HS-27A (cell line): ENCODE measurements around the gene SYCP2L.

Experiments used
- DNase-seq: peaks from one replicate; pipeline ENCODE4 v3.0.0-alpha.2; 2012; ENCODE audit warnings: low read depth, missing footprints

The SYCP2L gene

DNA sequence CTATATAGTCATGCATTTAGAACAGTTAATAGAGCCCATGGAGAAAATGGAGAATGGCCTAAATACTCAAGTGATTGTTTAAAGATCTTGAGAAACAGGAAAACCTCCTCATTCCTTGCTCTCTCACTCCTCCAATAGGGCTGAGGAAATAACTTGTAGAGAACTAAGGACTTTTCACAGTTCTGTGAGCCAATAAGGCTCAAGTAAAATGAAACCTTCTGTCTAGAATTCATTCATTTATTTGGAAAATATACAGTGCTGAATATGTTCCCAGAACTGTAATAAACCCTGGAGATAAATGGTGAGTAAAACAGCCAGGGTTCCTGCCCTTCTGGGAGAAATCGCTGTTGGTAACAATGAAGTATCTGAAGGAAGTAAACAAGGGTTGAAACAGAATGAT lies 122.0 kb downstream of the SYCP2L start:
- DNase-seq, result no peak

DNA sequence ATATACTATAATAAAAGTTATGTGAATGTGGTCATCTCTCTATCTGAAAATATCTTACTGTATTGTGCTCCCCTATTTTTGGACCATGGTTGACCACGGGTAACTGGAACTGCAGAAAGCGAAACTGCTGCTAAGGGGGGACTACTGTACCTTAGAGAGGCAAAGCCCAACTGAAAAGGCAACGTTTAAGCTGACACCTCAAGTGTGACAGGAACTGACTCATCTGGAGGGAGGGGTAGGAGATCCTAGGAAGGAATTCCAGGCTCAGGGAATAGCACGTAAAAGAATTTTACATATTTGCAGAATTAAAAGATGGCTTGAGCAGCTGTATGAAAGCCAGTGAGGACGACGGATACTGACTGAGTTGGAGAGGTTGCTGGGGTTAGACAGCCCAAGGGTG lies 122.5 kb downstream of the SYCP2L start:
- peak; percentile 91 for DNase-seq

DNA sequence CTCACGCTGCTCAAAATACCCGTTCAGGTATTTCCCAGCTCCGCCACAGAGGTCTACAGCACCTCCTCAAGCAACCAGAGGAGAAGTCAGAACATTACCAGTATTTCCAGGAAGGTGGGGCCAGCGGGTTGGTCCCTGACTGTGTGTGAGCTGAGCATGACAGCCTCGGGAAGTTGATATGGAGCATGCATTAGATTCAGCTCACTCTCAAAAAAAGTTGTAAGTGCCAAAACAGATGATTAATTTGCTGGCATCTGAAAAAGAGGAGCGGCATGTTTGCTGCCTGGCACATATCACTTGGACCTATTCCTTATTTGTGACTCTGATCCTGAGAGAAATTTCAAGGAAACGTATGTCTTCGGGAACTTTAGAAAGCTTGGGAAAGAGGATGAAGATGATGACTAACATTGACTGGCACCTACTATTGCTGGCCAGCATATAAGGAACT lies 125.0 kb downstream of the SYCP2L start:
- DNase-seq, result peak; percentile 86

DNA sequence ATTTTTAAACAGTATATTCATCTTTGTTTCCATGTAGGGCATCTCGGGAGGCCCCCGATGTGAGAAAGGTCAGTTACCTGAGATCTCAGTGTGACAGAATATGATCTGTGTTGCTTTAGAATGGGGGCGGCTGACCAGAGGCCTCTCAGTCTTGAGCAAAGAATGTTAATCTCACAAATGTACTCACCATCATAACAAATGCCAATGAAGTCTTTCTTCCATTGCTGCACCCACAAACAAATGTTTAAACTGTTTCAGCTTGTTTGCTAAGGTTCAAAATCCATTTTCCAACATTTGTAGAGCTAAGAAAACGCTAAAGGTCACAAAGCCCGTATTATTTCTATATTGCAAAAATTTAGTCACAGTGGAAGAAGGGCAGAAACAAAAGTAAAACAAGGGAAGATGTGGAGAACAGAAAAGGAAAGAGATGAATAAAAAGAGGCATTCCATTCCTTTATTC lies 125.5 kb downstream of the SYCP2L start:
- no peak for DNase-seq

DNA sequence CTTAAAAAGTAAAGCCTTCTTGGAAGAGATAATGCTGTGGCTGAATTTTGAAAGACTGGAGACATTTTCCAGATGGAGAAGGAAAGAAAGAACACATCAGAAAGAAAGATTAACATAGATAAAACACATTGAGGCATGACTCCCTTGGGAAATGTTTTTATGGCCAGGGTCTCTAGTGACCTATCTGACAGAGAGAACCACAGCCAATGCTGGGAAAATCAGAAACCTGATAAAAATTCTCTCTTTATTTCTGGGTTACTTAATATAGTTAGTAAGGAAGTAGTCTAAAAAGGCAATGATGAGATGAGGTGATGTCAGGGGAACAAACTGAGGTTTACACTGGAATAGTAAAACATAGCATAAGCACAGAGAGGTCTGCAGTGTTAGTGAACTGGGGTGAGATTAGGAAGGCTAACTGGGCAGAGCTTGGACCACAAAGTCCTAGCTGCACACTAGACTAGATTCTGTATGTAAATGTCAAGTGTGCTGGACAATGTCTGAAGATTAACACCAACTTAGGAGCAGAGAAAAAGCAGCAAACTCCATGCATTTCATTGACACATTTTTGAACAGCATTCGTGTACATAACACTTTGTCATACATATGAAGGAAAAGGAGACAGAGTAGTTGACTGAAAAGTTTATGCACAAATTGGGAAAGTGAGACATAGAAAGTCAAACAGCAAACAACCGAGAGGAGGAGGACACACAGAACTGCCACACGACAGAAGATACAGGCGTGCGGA lies 126.3 kb downstream of the SYCP2L start:
- DNase-seq, result no peak

DNA sequence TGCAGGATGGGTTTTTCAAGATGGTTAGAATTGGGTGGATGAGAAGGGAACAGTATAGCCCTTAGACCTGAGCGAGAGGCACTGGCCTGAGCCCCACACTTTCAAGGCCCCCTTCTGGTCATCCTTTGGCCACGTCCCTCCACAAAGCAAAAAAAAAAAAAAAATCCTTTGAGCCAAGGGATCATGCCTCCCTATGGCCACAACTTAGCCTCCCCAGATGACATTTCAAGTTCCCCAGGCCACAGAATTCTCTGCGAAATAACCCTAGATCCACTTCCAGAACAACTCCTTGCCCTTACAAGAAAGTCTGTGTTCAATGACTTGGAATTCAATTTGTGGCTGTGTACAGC lies 126.8 kb downstream of the SYCP2L start:
- no peak for DNase-seq

DNA sequence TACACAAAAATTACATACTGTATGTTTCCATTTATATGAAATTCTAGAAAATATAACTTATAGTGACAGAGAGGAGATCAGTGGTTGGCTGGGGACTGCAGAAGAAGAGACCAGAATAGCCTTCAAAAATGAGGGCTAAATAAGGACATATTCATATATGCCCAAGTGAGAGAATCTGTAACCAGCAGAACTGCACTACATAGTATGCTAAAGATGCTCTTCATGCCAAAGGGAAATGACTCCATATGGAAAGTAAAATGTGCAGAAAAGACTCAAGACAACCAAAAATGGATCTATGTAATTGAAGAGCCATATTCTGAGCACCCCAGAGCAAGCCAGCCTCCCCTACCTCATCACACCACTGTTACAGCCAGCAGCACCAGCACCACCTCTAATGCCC lies 128.2 kb downstream of the SYCP2L start:
- DNase-seq, result no peak

DNA sequence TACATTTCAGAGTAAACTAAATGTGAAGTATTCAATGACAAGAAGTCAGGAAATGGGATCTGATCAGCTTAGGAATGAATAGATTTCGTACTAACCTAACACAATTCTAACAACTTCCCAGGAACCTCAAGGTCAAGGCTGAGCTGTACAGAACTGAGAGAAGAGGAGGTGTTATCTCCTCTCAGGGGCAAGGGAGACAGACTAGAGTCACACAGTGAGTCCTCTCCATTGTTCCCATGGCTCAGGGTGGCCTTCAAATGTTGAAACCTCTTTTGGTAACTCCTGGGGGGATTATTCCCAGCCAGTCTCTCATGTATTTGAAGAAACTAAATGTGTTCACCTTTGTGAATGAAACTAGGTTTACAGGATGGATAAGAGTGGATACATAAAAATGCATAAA lies 129.6 kb downstream of the SYCP2L start:
- no peak for DNase-seq

DNA sequence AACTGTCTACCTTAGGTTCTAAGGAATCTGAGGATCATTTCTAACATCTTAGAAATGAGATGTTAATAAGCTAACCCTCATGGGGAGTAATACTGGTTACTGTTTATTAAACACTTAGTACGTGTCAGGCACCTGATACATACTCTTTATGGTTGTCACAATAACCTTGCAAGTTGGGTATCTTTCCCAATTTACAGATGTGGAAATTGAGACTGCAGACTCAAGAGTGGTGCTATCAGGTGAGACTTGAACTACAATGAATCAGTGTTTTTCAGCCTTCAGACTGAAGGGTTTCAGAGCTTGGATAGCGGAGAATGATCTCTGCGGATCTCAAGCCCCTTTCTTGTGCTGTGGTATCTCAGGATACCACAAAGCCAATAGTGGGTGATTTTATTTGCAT lies 130.2 kb downstream of the SYCP2L start:
- DNase-seq, result no peak

DNA sequence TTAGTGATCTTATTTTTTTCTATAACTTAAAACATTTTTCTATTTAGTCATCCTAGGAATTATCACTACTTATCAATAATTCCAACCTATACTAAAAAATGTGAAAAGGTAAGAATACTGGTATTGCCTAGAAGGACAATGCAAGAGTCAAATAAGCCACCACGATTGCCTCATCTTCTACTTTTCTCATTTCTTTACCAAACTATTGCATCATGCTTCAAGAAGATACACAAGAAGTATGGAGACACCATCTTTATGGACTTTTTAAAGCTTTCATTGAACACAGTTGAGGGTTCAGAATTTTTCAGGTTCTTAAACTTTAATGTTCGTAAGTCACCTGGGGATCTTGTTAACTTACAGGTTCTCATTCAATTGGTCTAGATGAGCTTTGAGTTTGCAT lies 131.4 kb downstream of the SYCP2L start:
- no peak for DNase-seq

DNA sequence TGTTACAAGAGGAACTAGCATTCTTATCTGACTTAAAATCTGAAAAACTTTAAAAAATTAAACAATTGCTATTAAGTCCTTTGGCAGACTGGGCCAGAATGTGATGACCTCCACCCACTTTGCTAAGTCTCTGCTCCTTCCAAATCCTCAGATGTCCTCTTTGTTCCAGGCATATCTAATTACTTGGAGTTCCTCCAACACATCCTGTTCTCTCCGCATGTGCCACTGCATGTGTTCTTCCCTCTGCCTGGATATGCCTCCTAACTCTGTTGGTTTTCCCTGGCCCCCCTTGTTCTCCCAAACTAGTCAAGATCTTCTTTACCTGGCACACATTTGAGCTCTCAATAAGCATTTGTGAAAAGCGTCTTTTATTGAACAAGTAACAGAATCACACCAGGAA lies 134.2 kb downstream of the SYCP2L start:
- DNase-seq, result no peak

DNA sequence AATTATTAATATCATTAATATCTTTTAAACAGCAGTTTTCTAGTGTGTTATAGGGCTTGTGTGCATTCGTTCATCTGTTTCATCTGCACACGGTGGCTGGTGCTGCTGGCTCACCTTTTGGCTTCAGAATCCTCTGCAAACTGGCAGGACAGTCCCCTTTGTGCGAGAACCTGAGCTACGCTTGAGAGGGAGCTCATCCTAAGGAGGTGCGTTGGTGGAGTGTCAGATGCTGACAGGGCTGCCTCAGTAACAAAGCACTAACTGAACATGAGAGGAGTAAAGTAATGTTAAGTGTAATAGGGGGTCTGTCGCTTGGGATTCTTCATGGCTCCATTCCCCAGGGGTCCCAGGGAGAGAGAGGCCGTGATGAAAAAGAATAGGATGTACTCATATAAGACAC lies 134.9 kb downstream of the SYCP2L start:
- DNase-seq, result no peak

DNA sequence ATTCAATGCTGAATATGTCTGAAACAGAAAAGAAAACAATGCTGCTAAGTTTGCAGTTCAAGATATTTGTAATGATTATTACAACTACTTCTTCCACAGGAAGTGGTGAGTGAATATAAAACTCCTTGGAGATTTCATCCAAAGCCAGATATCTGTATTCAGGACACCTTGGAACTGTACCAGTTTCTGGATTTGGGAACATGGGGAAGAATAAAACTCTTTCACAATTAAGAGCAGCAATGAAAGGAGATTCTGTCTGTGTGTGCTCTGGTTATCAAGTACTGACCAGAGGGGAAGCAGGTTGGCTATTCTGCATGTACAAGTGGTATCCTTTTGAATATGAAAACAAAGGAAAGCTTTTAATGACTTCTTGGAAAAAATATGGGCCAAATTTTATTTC lies 136.2 kb downstream of the SYCP2L start:
- DNase-seq, result no peak
